HEK293T (cell line): ENCODE measurements around the gene CBX2.

Experiments used
- CTCF ChIA-PET: fragments of 350-600 bp; formaldehyde crosslinking; extraction: SDS; loops from one replicate; lab custom pipeline; 2021; ENCODE audit warnings: antibody characterized with exemption, inconsistent platforms; lab: Yijun Ruan, JAX
- POLR2A ChIA-PET: fragments of 350-600 bp; formaldehyde crosslinking; extraction: SDS; loops from one replicate; lab custom pipeline; 2020; ENCODE audit warnings: antibody characterized with exemption, inconsistent platforms; lab: Yijun Ruan, JAX
- DNase-seq: peaks from one replicate; pipeline ENCODE4 v3.0.0; 2012; ENCODE audit warnings: mixed read lengths; ENCODE audit errors: extremely low spot score
- ARNT ChIP-seq: fragments of 450-650 bp; IDR thresholded peaks from 2 replicates; pipeline ENCODE4 v1.6.1; 2017; ENCODE audit warnings: mild to moderate bottlenecking
- BHLHE40 ChIP-seq: fragments of 450-650 bp; IDR thresholded peaks from 2 replicates; pipeline ENCODE4 v1.6.1; 2016; ENCODE audit warnings: mild to moderate bottlenecking, moderate library complexity, borderline replicate concordance
- CTBP1 ChIP-seq: fragments of 450-650 bp; IDR thresholded peaks from 2 replicates; pipeline ENCODE4 v1.6.1; 2016; ENCODE audit warnings: borderline replicate concordance
- ELF4 ChIP-seq: fragments of 450-650 bp; IDR thresholded peaks from 2 replicates; pipeline ENCODE4 v1.6.1; 2017; ENCODE audit warnings: antibody characterized with exemption
- FOXA1 ChIP-seq: fragments of 450-650 bp; IDR thresholded peaks from 2 replicates; pipeline ENCODE4 v1.6.1; 2016; ENCODE audit warnings: mild to moderate bottlenecking
- FOXK2 ChIP-seq: fragments of 450-650 bp; IDR thresholded peaks from 2 replicates; pipeline ENCODE4 v1.6.1; 2016; ENCODE audit warnings: mild to moderate bottlenecking
- FOXM1 ChIP-seq: fragments of 450-650 bp; IDR thresholded peaks from 2 replicates; pipeline ENCODE4 v1.6.1; 2017; ENCODE audit warnings: mild to moderate bottlenecking, borderline replicate concordance
- HDGF ChIP-seq: fragments of 450-650 bp; IDR thresholded peaks from 2 replicates; pipeline ENCODE4 v1.6.1; 2017; ENCODE audit warnings: antibody characterized with exemption, borderline replicate concordance
- L3MBTL2 ChIP-seq: fragments of 450-650 bp; conservative IDR thresholded peaks from 2 replicates; pipeline ENCODE4 v1.6.1; 2016; ENCODE audit warnings: mild to moderate bottlenecking
- LEF1 ChIP-seq: fragments of 450-650 bp; IDR thresholded peaks from 2 replicates; pipeline ENCODE4 v1.6.1; 2017; ENCODE audit warnings: mild to moderate bottlenecking, borderline replicate concordance
- NFRKB ChIP-seq: fragments of 450-650 bp; IDR thresholded peaks from 2 replicates; pipeline ENCODE4 v1.6.1; 2016; ENCODE audit warnings: mild to moderate bottlenecking, moderate library complexity
- SP1 ChIP-seq: fragments of 450-650 bp; IDR thresholded peaks from 2 replicates; pipeline ENCODE4 v1.6.1; 2017
- SUZ12 ChIP-seq: fragments of 450-650 bp; IDR thresholded peaks from 2 replicates; pipeline ENCODE4 v1.6.1; 2016; ENCODE audit warnings: mild to moderate bottlenecking
- TARDBP ChIP-seq: fragments of 450-650 bp; IDR thresholded peaks from 2 replicates; pipeline ENCODE4 v1.6.1; 2016
- ZNF384 ChIP-seq: fragments of 450-650 bp; IDR thresholded peaks from 2 replicates; pipeline ENCODE4 v1.6.1; 2016
- TF ChIP-seq, protein P1 (sequence below): fragments of 450-650 bp; IDR thresholded peaks from 2 replicates; pipeline ENCODE4 v1.6.1; 2016

Gene CBX2

DNA sequence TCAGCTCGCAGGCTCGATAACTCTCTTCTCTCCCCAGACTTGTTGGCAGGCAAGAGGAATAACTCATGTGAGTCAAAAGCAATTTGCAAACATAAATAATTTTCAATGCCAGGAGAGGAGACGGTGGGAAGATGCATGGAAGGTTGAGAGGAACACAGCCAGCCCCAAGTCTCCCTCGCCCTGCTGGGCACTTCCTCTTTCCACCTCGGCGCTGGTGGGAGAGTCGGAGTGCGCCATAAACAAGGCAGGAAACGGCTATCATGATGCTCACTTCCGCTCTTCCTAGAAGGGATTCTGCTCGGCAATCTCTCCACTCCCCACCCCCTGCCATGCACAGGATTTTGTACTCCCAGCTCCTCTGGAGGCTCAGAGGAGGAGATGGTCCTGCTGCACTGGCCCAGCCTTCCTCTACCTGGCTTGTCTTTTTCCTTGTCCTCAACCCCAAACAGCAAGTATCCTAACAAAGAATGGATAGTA lies 48.3 kb downstream of the CBX2 start:
- ChIA-PET POLR2A (interaction anchor here (2.3 kb wide), 1 partner anchor 13 kb away, joined by 12 read pairs; the partner anchor contains the start of gene CBX4), CTCF (no interaction called here)
- TF ChIP-seq ZNF384 (no peak), SUZ12 (no peak), ARNT (no peak), LEF1 (no peak)
- DNase-seq: no peak

DNA sequence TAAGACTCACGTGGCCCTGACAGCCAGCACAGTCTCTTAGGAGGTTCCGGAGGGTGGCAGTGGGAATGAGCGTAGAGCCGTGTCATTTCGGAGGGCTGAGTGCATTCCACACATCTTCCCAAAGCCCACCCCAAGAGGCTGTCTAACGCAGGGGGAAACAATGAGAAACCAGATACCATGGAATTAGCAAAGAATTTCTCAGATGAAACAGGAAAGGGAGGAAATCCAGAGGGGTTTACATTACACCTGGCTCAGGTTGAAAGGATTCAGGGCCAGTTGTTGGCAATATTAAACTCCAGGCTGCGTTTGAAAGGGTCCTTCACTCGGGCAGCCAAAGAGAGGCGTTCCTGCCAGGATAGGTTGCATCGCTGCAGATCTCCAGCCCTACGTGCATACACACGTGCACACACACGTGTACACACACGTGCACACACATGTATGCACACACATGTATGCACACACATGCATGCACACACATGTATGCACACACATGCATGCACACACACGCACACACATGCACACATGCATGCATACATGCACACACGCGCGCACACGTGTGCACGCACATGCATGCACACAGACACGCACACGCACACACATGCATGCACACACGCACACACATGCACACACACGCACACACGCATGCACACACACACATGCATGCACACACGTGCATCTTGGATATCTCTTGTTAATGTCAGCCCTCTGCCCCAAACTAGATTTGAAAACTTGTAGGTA lies 49.1 kb downstream of the CBX2 start:
- DNase-seq: no peak
- CTCF ChIA-PET: interaction anchor here (0.7 kb wide), 1 partner anchor 39 kb away, joined by 3 read pairs; no protein-coding TSS in a partner anchor
- POLR2A ChIA-PET: interaction anchor here (2.3 to 4.3 kb wide), 2 partner anchors 12 to 13 kb away, joined by 12 to 25 read pairs; partner anchors contain the start of gene CBX4
- no peak for TF ChIP-seq ARNT
- TF ChIP-seq SUZ12: no peak
- TF ChIP-seq HDGF: no peak
- TF ChIP-seq FOXA1: no peak
- no peak for TF ChIP-seq FOXM1
- no peak for TF ChIP-seq L3MBTL2
- TF ChIP-seq SP1: no peak
- no peak for TF ChIP-seq ZNF384
- no peak for TF ChIP-seq TARDBP
- TF ChIP-seq FOXK2: no peak
- no peak for TF ChIP-seq BHLHE40
- TF ChIP-seq ELF4: no peak
- TF ChIP-seq LEF1: no peak
- TF ChIP-seq CTBP1: no peak
- TF ChIP-seq NFRKB: no peak
- TF ChIP-seq, protein P1, sequence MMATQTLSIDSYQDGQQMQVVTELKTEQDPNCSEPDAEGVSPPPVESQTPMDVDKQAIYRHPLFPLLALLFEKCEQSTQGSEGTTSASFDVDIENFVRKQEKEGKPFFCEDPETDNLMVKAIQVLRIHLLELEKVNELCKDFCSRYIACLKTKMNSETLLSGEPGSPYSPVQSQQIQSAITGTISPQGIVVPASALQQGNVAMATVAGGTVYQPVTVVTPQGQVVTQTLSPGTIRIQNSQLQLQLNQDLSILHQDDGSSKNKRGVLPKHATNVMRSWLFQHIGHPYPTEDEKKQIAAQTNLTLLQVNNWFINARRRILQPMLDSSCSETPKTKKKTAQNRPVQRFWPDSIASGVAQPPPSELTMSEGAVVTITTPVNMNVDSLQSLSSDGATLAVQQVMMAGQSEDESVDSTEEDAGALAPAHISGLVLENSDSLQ: no peak

DNA sequence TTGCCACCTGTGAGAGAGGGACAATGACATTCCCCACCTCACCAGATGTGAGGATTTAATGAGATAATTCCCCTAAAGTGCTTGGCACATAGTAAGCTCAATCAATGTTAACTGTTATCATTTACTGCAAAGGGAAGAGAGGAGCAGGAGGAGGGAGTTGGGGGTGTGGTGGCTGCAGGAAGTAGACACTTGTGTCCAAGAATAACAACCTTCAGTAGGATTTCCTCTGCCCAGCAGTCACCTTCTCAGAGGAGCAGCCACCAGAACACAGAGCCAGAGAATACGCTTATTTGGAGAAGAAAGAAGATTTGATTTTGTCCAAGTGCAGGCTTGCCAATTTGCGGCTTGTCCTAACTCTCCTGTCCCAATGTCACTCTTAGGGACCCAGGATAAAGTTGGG lies 51.1 kb downstream of the CBX2 start:
- POLR2A ChIA-PET: interaction anchor here (0.8 to 4.3 kb wide), 4 partner anchors 11 to 19 kb away, joined by 3 to 25 read pairs (median 3); partner anchors contain the start of gene CBX4
- CTCF ChIA-PET: interaction anchor here (0.6 to 1.2 kb wide), 3 partner anchors 9 to 11 kb away, joined by 3 read pairs; partner anchors contain the start of gene CBX4
- TF ChIP-seq CTBP1: no peak
- no peak for TF ChIP-seq ELF4
- TF ChIP-seq LEF1: no peak
- no peak for TF ChIP-seq FOXA1
- no peak for TF ChIP-seq FOXK2
- TF ChIP-seq SUZ12: no peak
- no peak for TF ChIP-seq TARDBP
- TF ChIP-seq, protein P1: no peak
- no peak for TF ChIP-seq FOXM1
- TF ChIP-seq NFRKB: no peak
- DNase-seq: no peak

DNA sequence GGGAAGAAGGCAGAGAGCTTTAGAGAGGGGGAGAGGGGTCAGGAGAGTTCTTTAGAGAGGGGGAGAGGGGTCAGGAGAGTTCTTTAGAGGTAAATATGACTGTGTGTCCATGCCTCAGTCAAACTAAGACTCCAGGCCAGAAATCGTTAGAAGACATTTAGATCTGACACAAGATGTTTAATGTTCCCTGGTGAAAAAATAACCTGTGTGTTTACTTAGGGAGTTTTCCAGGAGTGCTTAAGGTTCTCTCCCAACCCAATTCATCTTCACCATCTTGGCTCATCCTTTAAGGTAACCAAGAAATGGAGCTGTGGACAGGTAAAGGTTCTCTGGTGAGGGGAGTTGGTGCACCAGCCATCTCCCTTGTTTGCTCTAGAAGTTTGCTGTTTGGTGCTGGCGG lies 51.5 kb downstream of the CBX2 start:
- DNase-seq: no peak
- POLR2A ChIA-PET: interaction anchor here (1.0 to 4.3 kb wide), 2 partner anchors 10 to 19 kb away, joined by 3 to 25 read pairs; partner anchors contain the start of gene CBX4
- CTCF ChIA-PET: interaction anchor here (1.0 kb wide), 1 partner anchor 21 kb away, joined by 3 read pairs; no protein-coding TSS in a partner anchor
- TF ChIP-seq HDGF: no peak
- no peak for TF ChIP-seq SP1
- TF ChIP-seq FOXK2: no peak
- TF ChIP-seq ELF4: no peak
- TF ChIP-seq CTBP1: no peak
- no peak for TF ChIP-seq FOXA1
- no peak for TF ChIP-seq L3MBTL2
- no peak for TF ChIP-seq SUZ12
- no peak for TF ChIP-seq TARDBP
- TF ChIP-seq NFRKB: no peak
- no peak for TF ChIP-seq LEF1

DNA sequence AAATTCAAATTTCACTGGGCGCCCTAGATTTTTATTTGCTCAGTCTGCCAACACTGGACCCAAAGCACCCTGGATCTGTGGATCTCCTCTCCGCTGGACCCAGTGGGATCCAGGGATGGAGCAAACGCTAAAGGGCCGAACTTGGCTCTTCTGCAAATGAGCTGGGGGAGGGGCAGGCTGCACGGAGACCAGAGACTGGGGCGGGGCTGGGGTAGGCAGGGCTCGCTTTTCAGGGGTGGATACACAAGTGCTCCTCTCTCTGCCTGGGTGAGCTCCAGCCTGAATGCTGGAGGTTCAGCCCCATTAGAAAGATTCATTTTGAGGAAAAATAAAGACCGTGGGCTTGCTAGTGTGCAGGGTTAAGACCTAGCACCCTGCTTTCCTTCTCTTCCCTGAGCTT lies 52.4 kb downstream of the CBX2 start:
- ChIA-PET CTCF (interaction anchor here (1.0 kb wide), 1 partner anchor 22 kb away, joined by 3 read pairs; no protein-coding TSS in a partner anchor), POLR2A (interaction anchor here (0.9 to 4.3 kb wide), 2 partner anchors 9 to 15 kb away, joined by 3 to 25 read pairs; partner anchors contain the start of gene CBX4)
- TF ChIP-seq ARNT (no peak), FOXM1 (no peak), SP1 (no peak), FOXK2 (no peak), BHLHE40 (no peak), NFRKB (no peak), ZNF384 (no peak), SUZ12 (no peak), LEF1 (no peak), HDGF (no peak), TARDBP (no peak), L3MBTL2 (no peak), FOXA1 (no peak)
- TF ChIP-seq, protein P1: no peak

More for the DNA sequence above, 52.4 kb downstream of the CBX2 start:
- no peak for DNase-seq
